ENCODE data around the gene RBM33. TPM values are rescaled to one million over a fixed set of nuclear protein-coding genes. Genes with fewer than 3 reads are reported as not detected.

The RBM33 gene
- total RNA-seq, 4 donors from 2014 or later: 62.8 to 129 (median 92.8) TPM

- intact Hi-C loops (cut with DNase I; ENCODE audit: low total_unique reads): no loop called here
Measured at GRCh38 chr7:155744971-155745683, 100.7 kb downstream of the RBM33 start.

DNA sequence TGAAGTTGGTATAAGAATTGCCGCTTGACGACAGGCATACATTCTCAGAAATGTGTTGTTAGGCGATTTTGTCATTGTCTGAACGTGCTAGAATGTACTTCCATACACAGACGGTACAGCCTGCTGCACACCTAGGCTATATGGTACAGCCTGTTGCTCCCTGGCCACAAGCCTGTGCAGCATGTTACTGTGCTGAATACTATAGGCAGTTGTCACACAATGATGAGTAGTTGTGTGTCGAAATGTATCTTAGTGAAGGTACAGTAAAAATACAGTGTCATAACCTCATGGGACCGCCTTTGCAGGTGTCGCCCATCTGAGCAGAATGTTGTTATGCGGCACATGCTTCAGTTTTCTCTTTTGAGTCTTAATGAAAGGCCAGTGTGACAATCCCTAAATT, 101.3 kb downstream of the RBM33 start:
- H3K36me3 ChIP-seq: peaks cover 0 to 42% (median 20%) of the 10 kb centered on the region in 4 donors
- no peaks in the 10 kb centered on the region for H3K9me3 ChIP-seq
- 87 to 92% methylated on average over 8 to 9 of the region's 9 CpGs for WGBS, 2 donors (ENCODE audit: low coverage in 1 of 2)
- H3K4me3 ChIP-seq: no peak overlapping the region
- no peak for DNase-seq
- in situ Hi-C loops (cut with MboI; ENCODE audit: low pct_ligation_motif_present in 1 of 4, low pct_unique_long_range_greater_than_20kb in 1 of 4, low sequenced_read_pairs in 3 of 4): no loop called here
- intact Hi-C loops (cut with DNase I; ENCODE audit: low total_unique reads): no loop called here
- no peak for TF ChIP-seq CTCF (IDR thresholded peaks at IDR 0.05)
- TF ChIP-seq EP300 (IDR thresholded peaks at IDR 0.05; ENCODE audit: low read depth): no peak
- TF ChIP-seq POLR2A (IDR thresholded peaks at IDR 0.05): no peak
- TF ChIP-seq POLR2AphosphoS5 (IDR thresholded peaks at IDR 0.05): no peak
- peak overlapping the region in 1 of 4 donors; percentile 20 for H3K27ac ChIP-seq
- H3K4me1 ChIP-seq: peaks cover 0 to 28% (median 0%) of the 10 kb centered on the region in 4 donors
- no peaks in the 10 kb centered on the region for H3K27me3 ChIP-seq

More at GRCh38 chr7:155744971-155745683, 100.7 kb downstream of the RBM33 start:
- Histone ChIP-seq H3K4me1 (peaks cover 0 to 24% (median 0%) of the 10 kb centered on the region in 4 donors), H3K9me3 (no peaks in the 10 kb centered on the region), H3K27me3 (no peaks in the 10 kb centered on the region), H3K4me3 (no peak overlapping the region), H3K27ac (peak overlapping the region in 1 of 4 donors; percentile 20), H3K36me3 (peaks cover 0 to 48% (median 23%) of the 10 kb centered on the region in 4 donors)
- DNase-seq: no peak
- WGBS, 2 donors (ENCODE audit: low coverage in 1 of 2): 92 to 93% methylated on average over 7 to 17 of the region's 17 CpGs
- in situ Hi-C loops (cut with MboI; ENCODE audit: low pct_ligation_motif_present in 1 of 4, low pct_unique_long_range_greater_than_20kb in 1 of 4, low sequenced_read_pairs in 3 of 4): no loop called here
- TF ChIP-seq EP300 (IDR thresholded peaks at IDR 0.05; ENCODE audit: low read depth): no peak

GRCh38 chr7:155746188-155746587, 101.7 kb downstream of the RBM33 start:
- WGBS, 2 donors (ENCODE audit: low coverage in 1 of 2): 75 to 88% methylated on average over 2 of the region's 2 CpGs
- H3K4me1 ChIP-seq: peaks cover 0 to 31% (median 0%) of the 10 kb centered on the region in 4 donors
- in situ Hi-C loops (cut with MboI; ENCODE audit: low pct_ligation_motif_present in 1 of 4, low pct_unique_long_range_greater_than_20kb in 1 of 4, low sequenced_read_pairs in 3 of 4) (no loop called here), intact Hi-C loops (cut with DNase I; ENCODE audit: low total_unique reads) (no loop called here)
- TF ChIP-seq POLR2AphosphoS5 (IDR thresholded peaks at IDR 0.05) (peak in 1 of 3 donors; percentile 7), EP300 (IDR thresholded peaks at IDR 0.05; ENCODE audit: low read depth) (no peak), CTCF (IDR thresholded peaks at IDR 0.05) (no peak)
- H3K9me3 ChIP-seq: no peaks in the 10 kb centered on the region
- H3K27ac ChIP-seq: peak overlapping the region in 1 of 4 donors; percentile 46
- DNase-seq: peak; percentile 41
- H3K4me3 ChIP-seq: no peak overlapping the region
- H3K27me3 ChIP-seq: no peaks in the 10 kb centered on the region
- H3K36me3 ChIP-seq: peaks cover 0 to 39% (median 18%) of the 10 kb centered on the region in 4 donors

DNA sequence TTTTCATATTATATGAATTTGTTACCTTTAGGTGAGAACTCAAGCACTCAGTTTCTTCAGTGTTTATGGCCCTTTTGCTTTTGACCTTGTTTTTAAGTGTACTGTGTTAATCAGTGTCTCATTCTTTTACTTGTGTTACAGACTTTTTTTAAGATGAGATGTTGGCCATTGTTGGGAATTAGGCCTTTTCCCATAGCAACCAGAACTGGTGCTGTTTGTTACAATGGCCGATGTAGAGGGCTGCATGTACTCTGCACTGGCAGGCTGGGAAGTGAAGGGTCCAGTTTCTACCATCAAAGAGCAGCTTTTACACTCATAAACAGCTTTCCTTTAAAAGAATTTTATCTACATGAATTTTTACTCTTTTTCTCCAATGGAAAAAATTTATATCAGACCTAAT, 102.7 kb downstream of the RBM33 start:
- in situ Hi-C loops (cut with MboI; ENCODE audit: low pct_ligation_motif_present in 1 of 4, low pct_unique_long_range_greater_than_20kb in 1 of 4, low sequenced_read_pairs in 3 of 4): no loop called here
- H3K4me1 ChIP-seq: peaks cover 0 to 33% (median 2%) of the 10 kb centered on the region in 4 donors
- DNase-seq: no peak
- intact Hi-C loops (cut with DNase I; ENCODE audit: low total_unique reads): no loop called here
- H3K27ac ChIP-seq: no peak overlapping the region
- H3K4me3 ChIP-seq: no peak overlapping the region
- no peaks in the 10 kb centered on the region for H3K27me3 ChIP-seq
- 80 to 100% methylated on average over 1 of the region's 1 CpG for WGBS, 2 donors (ENCODE audit: low coverage in 1 of 2)
- H3K9me3 ChIP-seq: no peaks in the 10 kb centered on the region
- TF ChIP-seq EP300 (IDR thresholded peaks at IDR 0.05; ENCODE audit: low read depth) (no peak), POLR2A (IDR thresholded peaks at IDR 0.05) (no peak), POLR2AphosphoS5 (IDR thresholded peaks at IDR 0.05) (no peak), CTCF (IDR thresholded peaks at IDR 0.05) (no peak)
- H3K36me3 ChIP-seq: peaks cover 0 to 29% (median 13%) of the 10 kb centered on the region in 4 donors
